ENCODE data around the gene LRRC7. TPM values are rescaled to one million over a fixed set of nuclear protein-coding genes. Genes with fewer than 3 reads are reported as not detected.
"Not testable (repeated sequence)": the region's sequence is repeated elsewhere in the genome, so short reads cannot be mapped to it uniquely, and the experiment has no call there.

The LRRC7 gene
- total RNA-seq, 1 experiment from 2014 or later = 0.14 TPM

DNA sequence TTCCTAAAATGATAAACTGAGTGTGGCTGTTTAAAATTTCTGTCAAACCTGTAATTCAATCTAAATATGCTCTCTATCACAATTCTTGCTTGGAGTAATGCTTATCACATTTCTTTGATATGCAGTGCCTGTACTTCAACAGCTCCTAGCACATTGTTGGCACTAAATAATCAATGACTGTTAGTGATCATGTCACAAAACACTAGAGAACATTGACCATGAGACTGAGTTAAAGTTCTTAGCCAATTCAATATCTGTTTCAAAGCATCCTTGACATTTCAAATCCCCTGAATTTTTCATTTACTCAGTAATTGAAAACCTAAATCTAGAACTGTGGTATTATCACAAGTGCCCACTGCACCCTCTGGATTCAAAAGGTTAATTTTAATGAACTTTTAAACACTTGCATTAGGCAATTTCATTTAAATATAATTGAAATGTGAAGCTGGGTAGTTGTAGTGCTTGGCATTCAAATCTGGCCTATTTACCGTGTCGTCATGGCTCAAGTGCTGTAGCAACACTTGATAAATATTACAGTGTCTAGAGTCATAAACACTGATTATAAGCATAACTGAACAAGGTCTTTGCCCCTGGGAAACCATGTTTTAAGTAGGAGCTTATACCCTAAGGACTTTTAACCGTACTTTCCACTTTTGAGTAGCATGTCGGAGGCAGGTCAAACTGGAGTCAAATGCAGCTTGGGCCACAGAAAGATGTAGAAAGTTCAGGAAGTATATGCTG is 143.6 kb downstream of the LRRC7 start:
- no TSS peak for BruUV-seq (replicated peaks)
- intact Hi-C loops (cut with micrococcal nuclease; ENCODE audit: unreplicated experiment) = no loop called here
- Mint-ChIP-seq H3K4me3 (ENCODE audit: low read depth, unreplicated experiment) (no peak overlapping the region), H3K36me3 (ENCODE audit: insufficient read depth, unreplicated experiment) (no peaks in the 10 kb centered on the region), H3K27ac (ENCODE audit: unreplicated experiment) (no peak overlapping the region), H3K4me1 (ENCODE audit: low read depth, unreplicated experiment) (no peaks in the 10 kb centered on the region), H3K27me3 (ENCODE audit: unreplicated experiment) (no peaks in the 10 kb centered on the region), H3K9me3 (ENCODE audit: low read depth, unreplicated experiment) (no peaks in the 10 kb centered on the region)
- TF ChIP-seq, protein P1, sequence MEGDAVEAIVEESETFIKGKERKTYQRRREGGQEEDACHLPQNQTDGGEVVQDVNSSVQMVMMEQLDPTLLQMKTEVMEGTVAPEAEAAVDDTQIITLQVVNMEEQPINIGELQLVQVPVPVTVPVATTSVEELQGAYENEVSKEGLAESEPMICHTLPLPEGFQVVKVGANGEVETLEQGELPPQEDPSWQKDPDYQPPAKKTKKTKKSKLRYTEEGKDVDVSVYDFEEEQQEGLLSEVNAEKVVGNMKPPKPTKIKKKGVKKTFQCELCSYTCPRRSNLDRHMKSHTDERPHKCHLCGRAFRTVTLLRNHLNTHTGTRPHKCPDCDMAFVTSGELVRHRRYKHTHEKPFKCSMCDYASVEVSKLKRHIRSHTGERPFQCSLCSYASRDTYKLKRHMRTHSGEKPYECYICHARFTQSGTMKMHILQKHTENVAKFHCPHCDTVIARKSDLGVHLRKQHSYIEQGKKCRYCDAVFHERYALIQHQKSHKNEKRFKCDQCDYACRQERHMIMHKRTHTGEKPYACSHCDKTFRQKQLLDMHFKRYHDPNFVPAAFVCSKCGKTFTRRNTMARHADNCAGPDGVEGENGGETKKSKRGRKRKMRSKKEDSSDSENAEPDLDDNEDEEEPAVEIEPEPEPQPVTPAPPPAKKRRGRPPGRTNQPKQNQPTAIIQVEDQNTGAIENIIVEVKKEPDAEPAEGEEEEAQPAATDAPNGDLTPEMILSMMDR (IDR thresholded peaks at IDR 0.05; ENCODE audit: unreplicated experiment) = no peak
- DNase-seq = no peak
- CTCF ChIA-PET = interaction anchor here (1.3 kb wide), 1 partner anchor 27 kb away, joined by 3 read pairs; no protein-coding TSS in a partner anchor

DNA sequence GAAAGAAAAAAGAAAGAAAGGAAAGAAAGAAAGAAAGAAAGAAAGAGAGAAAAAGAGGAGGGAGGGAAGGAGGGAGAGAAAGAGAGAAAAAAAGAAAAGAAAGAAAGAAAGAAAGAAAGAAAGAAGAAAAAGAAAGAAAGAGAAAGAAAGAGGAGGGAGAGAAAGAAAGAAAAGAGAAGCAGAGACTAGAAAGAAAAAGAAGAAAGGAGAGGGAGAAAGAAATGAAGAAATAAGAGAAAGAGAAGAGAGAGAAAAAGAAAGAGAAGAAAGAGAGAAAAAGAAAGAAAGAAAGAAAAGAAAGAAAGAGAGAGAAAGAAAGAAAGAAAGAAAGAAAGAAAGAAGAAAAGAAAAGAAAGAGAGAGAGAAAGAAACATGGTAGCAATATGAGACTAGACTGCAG is 150.1 kb downstream of the LRRC7 start:
- H3K4me1 Mint-ChIP-seq (ENCODE audit: low read depth, unreplicated experiment); CTCF ChIA-PET; H3K9me3 Mint-ChIP-seq (ENCODE audit: low read depth, unreplicated experiment); DNase-seq; intact Hi-C loops (cut with micrococcal nuclease; ENCODE audit: unreplicated experiment); BruUV-seq (replicated peaks); H3K4me3 Mint-ChIP-seq (ENCODE audit: low read depth, unreplicated experiment); H3K27me3 Mint-ChIP-seq (ENCODE audit: unreplicated experiment); H3K36me3 Mint-ChIP-seq (ENCODE audit: insufficient read depth, unreplicated experiment); H3K27ac Mint-ChIP-seq (ENCODE audit: unreplicated experiment): not testable (repeated sequence)

DNA sequence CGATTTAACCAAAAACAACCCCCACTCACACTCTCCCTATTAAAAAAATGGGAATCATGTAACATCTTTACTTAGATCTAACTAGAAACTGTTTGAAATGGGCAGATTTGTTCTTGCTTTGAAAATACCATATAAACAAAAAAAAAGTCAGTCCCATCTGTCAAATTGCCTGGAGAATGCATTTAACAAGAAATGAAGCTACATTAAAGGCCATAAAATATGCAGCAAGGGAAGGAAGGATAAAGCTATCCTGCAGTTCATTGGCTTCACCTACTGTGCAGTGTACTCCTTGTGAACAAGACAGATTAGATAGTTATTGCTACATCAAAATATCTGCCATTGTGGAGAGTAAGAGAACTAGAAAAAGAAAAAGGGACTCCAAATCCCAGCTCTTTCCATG is 160.5 kb downstream of the LRRC7 start:
- H3K4me3 Mint-ChIP-seq (ENCODE audit: low read depth, unreplicated experiment) = no peak overlapping the region
- TF ChIP-seq, protein P1 (IDR thresholded peaks at IDR 0.05; ENCODE audit: unreplicated experiment) = no peak
- no peaks in the 10 kb centered on the region for H3K4me1 Mint-ChIP-seq (ENCODE audit: low read depth, unreplicated experiment)
- DNase-seq = no peak
- no TSS peak for BruUV-seq (replicated peaks)
- H3K27ac Mint-ChIP-seq (ENCODE audit: unreplicated experiment) = no peak overlapping the region
- intact Hi-C loops (cut with micrococcal nuclease; ENCODE audit: unreplicated experiment) = no loop called here
- no peaks in the 10 kb centered on the region for H3K27me3 Mint-ChIP-seq (ENCODE audit: unreplicated experiment)
- H3K9me3 Mint-ChIP-seq (ENCODE audit: low read depth, unreplicated experiment) = no peaks in the 10 kb centered on the region
- H3K36me3 Mint-ChIP-seq (ENCODE audit: insufficient read depth, unreplicated experiment) = no peaks in the 10 kb centered on the region
- CTCF ChIA-PET = interaction anchor here (0.6 kb wide), 1 partner anchor 535 kb away, joined by 4 read pairs; no protein-coding TSS in a partner anchor

DNA sequence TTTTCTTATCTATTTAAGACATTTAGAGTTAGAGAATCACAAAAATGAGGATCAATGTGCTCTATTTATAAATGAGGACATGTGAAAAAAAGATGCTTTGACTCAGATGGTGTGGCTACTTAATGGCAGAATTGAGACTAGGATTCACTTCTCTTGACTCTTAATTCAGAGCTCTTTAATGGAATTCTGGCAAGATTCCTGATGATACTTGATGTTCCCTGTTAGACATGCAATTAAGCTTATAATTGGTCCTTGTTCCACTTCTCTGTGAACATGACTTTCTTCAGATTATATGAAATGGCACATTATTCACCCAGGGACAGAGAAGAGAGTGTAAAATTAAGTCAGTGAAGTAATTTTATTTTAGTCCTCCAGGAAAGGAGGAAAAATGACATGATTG is 165.3 kb downstream of the LRRC7 start:
- no peaks in the 10 kb centered on the region for H3K27me3 Mint-ChIP-seq (ENCODE audit: unreplicated experiment)
- intact Hi-C loops (cut with micrococcal nuclease; ENCODE audit: unreplicated experiment) = loop anchor here (10.0 kb wide), 2 partner anchors 908 to 1618 kb away; no protein-coding TSS in a partner anchor
- CTCF ChIA-PET = no interaction called here
- no peak overlapping the region for H3K27ac Mint-ChIP-seq (ENCODE audit: unreplicated experiment)
- TF ChIP-seq, protein P1 (IDR thresholded peaks at IDR 0.05; ENCODE audit: unreplicated experiment) = no peak
- no peak overlapping the region for H3K4me3 Mint-ChIP-seq (ENCODE audit: low read depth, unreplicated experiment)
- DNase-seq = no peak
- no peaks in the 10 kb centered on the region for H3K36me3 Mint-ChIP-seq (ENCODE audit: insufficient read depth, unreplicated experiment)
- no peaks in the 10 kb centered on the region for H3K4me1 Mint-ChIP-seq (ENCODE audit: low read depth, unreplicated experiment)
- no TSS peak for BruUV-seq (replicated peaks)
- H3K9me3 Mint-ChIP-seq (ENCODE audit: low read depth, unreplicated experiment) = no peaks in the 10 kb centered on the region
